Head of caudate nucleus (tissue), 42 donors: ENCODE results near the gene MICAL1.

Experiments used
- DNase-seq, 42 donors: peaks; one replicate each; pipeline versions ENCODE4 v3.0.0 to v3.0.0-alpha.2; 2020 to 2021; ENCODE audit warnings: mixed read lengths in 7 of 42
- intact Hi-C: fragments of 100-400 bp; cut with DNase I; formaldehyde crosslinking; loops from one replicate; pipeline ENCODE4 v1.15.0; 2022

Gene MICAL1

GRCh38 chr6:109456710-109457561, 1.4 kb upstream of the MICAL1 start:
- DNase-seq = peak in 15 of 42 donors; percentile 30 to 78 (median 55)
- intact Hi-C loops = no loop called here

GRCh38 chr6:109456111-109456583, 575 bp upstream of the MICAL1 start:
- intact Hi-C loops = no loop called here
- peak in 9 of 42 donors; percentile 32 to 66 (median 46) for DNase-seq

GRCh38 chr6:109454496-109455436, 806 bp downstream of the MICAL1 start:
- intact Hi-C loops = no loop called here
- peak in 36 of 42 donors; percentile 32 to 75 (median 57) for DNase-seq

- DNase-seq = peak in 2 of 42 donors; percentile 20 to 53
- intact Hi-C loops = no loop called here
These were observed 1.7 kb downstream of the MICAL1 start for GRCh38 chr6:109453594-109454495.

GRCh38 chr6:109453156-109453555, 2.4 kb downstream of the MICAL1 start:
- DNase-seq = no peak
- intact Hi-C loops = no loop called here

GRCh38 chr6:109452181-109452580, 3.4 kb downstream of the MICAL1 start:
- intact Hi-C loops = no loop called here
- no peak for DNase-seq

- peak in 1 of 42 donors; percentile 28 for DNase-seq
- intact Hi-C loops = no loop called here
These were observed 4.2 kb downstream of the MICAL1 start for GRCh38 chr6:109451376-109451775.

- intact Hi-C loops = no loop called here
- peak in 1 of 42 donors; percentile 5 for DNase-seq
These were observed 4.8 kb downstream of the MICAL1 start for GRCh38 chr6:109450801-109451200.

- DNase-seq = peak in 2 of 42 donors; percentile 9 to 32
- intact Hi-C loops = no loop called here
These were observed 5.5 kb downstream of the MICAL1 start for GRCh38 chr6:109449795-109450673.

- peak in 2 of 42 donors; percentile 26 to 35 for DNase-seq
- intact Hi-C loops = no loop called here
These were observed 6.3 kb downstream of the MICAL1 start for GRCh38 chr6:109449064-109449794.

GRCh38 chr6:109448615-109449014, 7.0 kb downstream of the MICAL1 start:
- peak in 3 of 42 donors; percentile 36 to 44 (median 41) for DNase-seq
- intact Hi-C loops = no loop called here

GRCh38 chr6:109447878-109448555, 7.6 kb downstream of the MICAL1 start:
- peak in 2 of 42 donors; percentile 36 to 39 for DNase-seq
- intact Hi-C loops = no loop called here

- intact Hi-C loops = no loop called here
- peak in 1 of 42 donors; percentile 28 for DNase-seq
These were observed 8.5 kb downstream of the MICAL1 start for GRCh38 chr6:109447087-109447486.

GRCh38 chr6:109446541-109446940, 9.0 kb downstream of the MICAL1 start:
- intact Hi-C loops = no loop called here
- DNase-seq = peak in 1 of 42 donors; percentile 15

- intact Hi-C loops = no loop called here
- peak in 1 of 42 donors; percentile 31 for DNase-seq
These were observed 9.5 kb downstream of the MICAL1 start for GRCh38 chr6:109446072-109446471.

- peak in 1 of 42 donors; percentile 28 for DNase-seq
- intact Hi-C loops = no loop called here
These were observed 10.2 kb downstream of the MICAL1 start for GRCh38 chr6:109445382-109445781.
